IPS DF 4.7 (cell line): ENCODE measurements around the gene CCDC88C.

Experiments used
- DNase-seq: peaks from one replicate; pipeline ENCODE4 v3.0.0-alpha.2; 2013; ENCODE audit warnings: low spot score; ENCODE audit errors: extremely low read depth

CCDC88C gene

GRCh38 chr14:91291786-91292405, 125.7 kb downstream of the CCDC88C start:
- DNase-seq, result no peak

GRCh38 chr14:91290986-91291385, 126.6 kb downstream of the CCDC88C start:
- DNase-seq, result no peak

DNA sequence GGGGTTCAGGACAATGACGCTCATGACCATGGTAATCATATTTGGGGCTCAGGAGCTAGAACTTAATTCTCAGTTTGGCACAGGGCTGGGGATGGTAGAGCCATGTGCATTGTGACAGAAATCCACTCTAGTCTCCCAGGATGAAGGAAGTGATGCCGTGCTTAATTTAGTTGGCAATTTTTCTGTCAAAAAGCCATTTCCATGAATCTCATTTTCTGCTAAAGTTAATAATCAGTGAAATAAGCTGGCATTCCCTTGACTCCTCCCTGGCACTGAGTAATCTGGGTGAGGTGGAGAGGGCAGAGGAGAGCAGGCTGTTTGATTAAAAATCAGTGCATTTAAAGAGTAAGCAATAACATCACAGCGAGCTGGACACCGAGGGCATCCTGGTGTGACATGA, 128.2 kb downstream of the CCDC88C start:
- DNase-seq, result no peak

DNA sequence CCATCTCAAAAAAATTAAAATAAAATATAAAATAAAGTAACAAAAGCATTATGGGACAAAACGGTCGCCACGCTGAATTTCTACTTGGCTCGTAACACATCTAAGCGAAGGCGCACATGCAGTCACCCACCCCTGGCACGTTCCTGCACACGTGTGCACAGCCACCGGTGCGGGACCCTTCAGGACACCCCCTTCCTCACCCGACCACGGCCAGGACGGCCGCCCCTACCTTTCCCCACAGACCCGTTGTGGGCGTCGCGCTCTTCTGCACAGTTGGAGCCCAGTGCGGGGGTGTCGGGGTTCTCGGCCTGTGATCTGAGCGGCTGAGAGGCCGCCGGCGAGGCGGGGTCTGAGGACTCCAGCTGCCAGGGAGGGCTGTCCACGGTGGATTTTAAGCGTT, 128.7 kb downstream of the CCDC88C start:
- DNase-seq, result no peak

DNA sequence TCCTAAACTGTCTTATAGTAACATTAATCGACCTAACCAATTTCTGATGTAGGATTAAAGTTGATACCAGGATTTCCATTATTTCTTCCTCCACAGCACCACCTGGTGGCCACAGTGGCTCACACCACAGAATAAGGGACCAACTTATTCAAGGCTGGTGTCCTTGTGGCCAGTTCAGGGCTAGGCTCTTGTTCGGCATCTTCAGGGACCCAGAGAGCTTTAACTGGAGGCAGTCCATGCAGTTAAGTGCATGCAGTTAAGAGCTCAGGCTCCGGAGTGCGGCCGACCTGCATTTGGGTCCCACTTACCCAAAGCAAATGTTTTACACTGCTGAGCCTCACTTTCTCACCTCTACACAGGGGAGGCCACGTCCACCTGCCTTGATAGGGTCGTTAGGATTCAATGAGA, 131.1 kb downstream of the CCDC88C start:
- DNase-seq, result peak; percentile 72

GRCh38 chr14:91284791-91285548, 132.7 kb downstream of the CCDC88C start:
- no peak for DNase-seq

GRCh38 chr14:91284146-91284790, 133.4 kb downstream of the CCDC88C start:
- no peak for DNase-seq

DNA sequence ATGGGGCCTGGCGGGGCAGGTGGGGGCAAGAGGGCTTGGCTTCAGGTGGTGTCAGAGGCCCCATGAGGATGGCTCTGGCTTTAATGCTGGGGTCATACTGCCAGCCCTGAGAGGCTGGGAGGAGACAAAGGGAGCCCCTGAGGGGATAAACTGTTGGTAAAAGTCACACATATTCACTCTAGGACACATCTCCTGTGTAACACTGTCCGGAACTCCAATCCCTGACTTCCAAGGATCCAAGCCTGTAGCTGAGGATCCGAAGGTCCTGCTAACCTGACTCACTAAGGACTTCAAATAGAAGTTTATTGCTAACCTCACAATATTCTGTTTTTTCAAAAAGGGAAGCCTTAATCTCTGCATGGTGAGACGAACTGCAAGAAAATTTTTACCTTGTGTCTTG, 134.0 kb downstream of the CCDC88C start:
- no peak for DNase-seq

GRCh38 chr14:91282954-91283645, 134.5 kb downstream of the CCDC88C start:
- no peak for DNase-seq

DNA sequence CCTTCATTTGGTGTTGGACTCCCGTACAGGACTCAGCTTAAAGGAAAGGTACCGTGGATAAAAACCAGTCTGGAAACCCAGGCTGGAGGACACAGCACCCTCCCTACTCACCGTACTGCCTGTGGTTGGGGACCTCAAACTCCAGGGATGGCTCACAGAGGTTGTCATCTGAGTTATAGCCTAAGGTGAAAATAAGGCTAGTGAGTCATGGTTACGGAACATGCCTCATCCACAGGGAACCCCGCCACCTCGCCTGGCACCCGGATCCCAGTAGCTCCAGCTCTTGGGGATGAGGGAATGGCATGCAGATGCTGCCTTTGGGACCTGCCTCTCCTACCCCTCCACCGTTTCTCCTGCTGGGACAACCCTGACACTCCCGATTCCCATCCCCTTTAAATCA, 136.3 kb downstream of the CCDC88C start:
- no peak for DNase-seq

- no peak for DNase-seq
These were observed 137.5 kb downstream of the CCDC88C start for GRCh38 chr14:91280129-91280528.

- DNase-seq, result no peak
These were observed 138.3 kb downstream of the CCDC88C start for GRCh38 chr14:91279354-91279753.

- DNase-seq, result no peak
These were observed 139.3 kb downstream of the CCDC88C start for GRCh38 chr14:91278383-91278715.

- no peak for DNase-seq
These were observed 139.9 kb downstream of the CCDC88C start for GRCh38 chr14:91277546-91278382.

DNA sequence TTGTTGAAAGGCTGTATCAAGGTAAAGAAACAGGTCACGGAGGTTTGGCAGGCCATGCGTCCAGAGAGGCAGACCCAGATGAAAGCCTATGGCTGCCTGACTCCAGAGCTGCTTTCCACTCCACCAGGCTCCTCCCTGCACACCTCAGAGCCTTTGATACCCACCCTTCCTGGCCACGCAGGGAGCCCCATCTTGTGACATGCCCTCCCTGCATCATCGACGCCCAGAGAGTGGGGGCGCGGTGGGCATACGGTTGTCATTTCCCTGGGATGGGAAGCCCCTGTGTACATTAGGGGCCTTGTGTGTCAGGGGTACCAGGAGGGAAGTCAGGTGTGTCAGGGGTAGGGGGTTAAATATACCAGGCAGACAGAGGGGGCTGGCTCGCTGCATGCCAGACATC, 142.8 kb downstream of the CCDC88C start:
- no peak for DNase-seq

DNA sequence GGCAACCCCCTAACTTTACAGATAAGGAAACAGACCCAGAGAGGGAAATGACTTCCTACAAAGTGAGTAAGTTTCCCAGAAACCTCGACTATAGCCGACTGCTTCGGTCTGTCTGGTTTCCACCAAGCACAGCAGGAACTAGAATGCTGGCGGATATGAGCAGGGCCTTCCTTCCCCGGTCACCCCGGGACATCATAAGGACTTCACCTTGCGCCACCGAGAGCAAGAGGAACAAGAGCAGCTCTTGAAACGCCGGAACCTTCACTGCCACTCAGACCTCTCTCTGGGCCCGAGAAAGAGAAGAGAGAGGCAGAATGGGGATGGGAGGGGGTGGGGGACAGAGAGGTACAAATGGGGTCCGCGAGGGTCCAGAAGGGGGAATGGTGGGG, 143.7 kb downstream of the CCDC88C start:
- DNase-seq, result no peak

- no peak for DNase-seq
These were observed 144.2 kb downstream of the CCDC88C start for GRCh38 chr14:91273273-91273884.

- DNase-seq, result no peak
These were observed 145.0 kb downstream of the CCDC88C start for GRCh38 chr14:91272341-91273272.

DNA sequence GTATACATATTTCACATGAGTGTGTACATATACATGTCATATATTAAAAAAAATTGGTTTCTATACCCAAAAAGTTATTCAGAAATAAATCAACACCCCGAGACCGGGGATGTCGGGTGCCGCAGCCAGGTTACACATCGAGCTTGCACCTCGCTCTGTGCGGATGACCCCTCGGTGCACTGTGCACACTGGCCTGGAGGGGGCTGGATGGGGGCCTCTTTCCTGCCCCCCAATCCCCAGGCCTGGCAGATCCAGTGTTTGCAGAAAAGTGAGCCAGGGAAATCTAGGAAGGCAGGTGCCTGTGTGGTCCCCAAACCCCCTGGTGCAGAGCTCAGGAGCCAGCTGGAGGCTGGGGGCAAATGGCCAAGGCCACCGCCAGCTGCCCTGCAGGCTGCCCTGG, 146.0 kb downstream of the CCDC88C start:
- DNase-seq, result no peak

- DNase-seq, result no peak
These were observed 147.0 kb downstream of the CCDC88C start for GRCh38 chr14:91270619-91271018.
